ENCODE data around the gene KIF26B. TPM values are rescaled to one million over a fixed set of nuclear protein-coding genes. Genes with fewer than 3 reads are reported as not detected.

Gene KIF26B
- polyA plus RNA-seq, 10 donors: 0.80 to 3.8 (median 1.5) TPM

- no peak for DNase-seq
Measured at GRCh38 chr1:245132771-245133170, 22.0 kb upstream of the KIF26B start.

- no peak for DNase-seq
Measured at GRCh38 chr1:245133995-245134715, 20.6 kb upstream of the KIF26B start.

GRCh38 chr1:245142171-245142798, 12.5 kb upstream of the KIF26B start:
- DNase-seq: no peak

- no peak for DNase-seq
Measured at GRCh38 chr1:245142976-245143375, 11.8 kb upstream of the KIF26B start.

GRCh38 chr1:245143849-245144248, 10.9 kb upstream of the KIF26B start:
- DNase-seq: no peak

GRCh38 chr1:245148069-245148468, 6.7 kb upstream of the KIF26B start:
- no peak for DNase-seq

GRCh38 chr1:245148861-245149260, 5.9 kb upstream of the KIF26B start:
- DNase-seq: no peak

GRCh38 chr1:245153081-245153551, 1.7 kb upstream of the KIF26B start:
- DNase-seq: peak; percentile 69 to 91 (median 79)

- DNase-seq: peak in 2 of 3 donors; percentile 22 to 74
Measured at GRCh38 chr1:245153552-245154428, 995 bp upstream of the KIF26B start.

- peak in 2 of 3 donors; percentile 25 to 64 for DNase-seq
Measured at GRCh38 chr1:245155272-245156040, 671 bp downstream of the KIF26B start.

GRCh38 chr1:245156041-245156735, 1.4 kb downstream of the KIF26B start:
- DNase-seq: peak; percentile 68 to 89 (median 72)

GRCh38 chr1:245156736-245157505, 2.1 kb downstream of the KIF26B start:
- DNase-seq: peak in 1 of 3 donors; percentile 48

- DNase-seq: no peak
Measured at GRCh38 chr1:245158913-245159312, 4.1 kb downstream of the KIF26B start.

GRCh38 chr1:245160288-245160687, 5.5 kb downstream of the KIF26B start:
- peak in 1 of 3 donors; percentile 33 for DNase-seq

GRCh38 chr1:245160741-245161400, 6.1 kb downstream of the KIF26B start:
- no peak for DNase-seq

GRCh38 chr1:245161866-245162265, 7.1 kb downstream of the KIF26B start:
- no peak for DNase-seq

- DNase-seq: peak in 1 of 3 donors; percentile 60
Measured at GRCh38 chr1:245166471-245166885, 11.7 kb downstream of the KIF26B start.

- peak in 1 of 3 donors; percentile 38 for DNase-seq
Measured at GRCh38 chr1:245168086-245168485, 13.3 kb downstream of the KIF26B start.

- no peak for DNase-seq
Measured at GRCh38 chr1:245168906-245169305, 14.1 kb downstream of the KIF26B start.

Measured in muscle of back (tissue), 11 donors.